22Rv1 (cell line): ENCODE measurements around the gene MMS19.
A peak's percentile ranks its signal among the peaks of the same experiment; 100 is the strongest.

Experiments
- CTCF ChIP-seq: fragments of 450-650 bp; IDR thresholded peaks from 2 replicates; pipeline ENCODE4 v1.5.1; 2017; ENCODE audit warnings: mild to moderate bottlenecking
- ZFX ChIP-seq: fragments of 450-650 bp; IDR thresholded peaks from 2 replicates; pipeline ENCODE4 v1.6.1; 2017; ENCODE audit warnings: antibody characterized with exemption, borderline replicate concordance

GRCh38 chr10:97463363-97464132 lies 34.7 kb downstream of the MMS19 start:
- TF ChIP-seq CTCF (peak; percentile 91), ZFX (no peak)
